IMR-90 (cell line): ENCODE measurements around the gene ASB13. TPM values are rescaled to one million over a fixed set of nuclear protein-coding genes. Genes with fewer than 3 reads are reported as not detected.

Source experiments
- ATAC-seq: fragments of 200-7000 bp; cut with Tn5 transposase; 2 replicates; pipeline ENCODE4 v1.9.1; 2020; ENCODE audit warnings: low read depth, mild to moderate bottlenecking, moderate library complexity
- BruUV-seq: library from RNA; stranded (reverse); fragments of 400-500 nt; replicated peaks from 2 replicates; lab custom pipeline; 2021; lab: Mats Ljungman, UMichigan
- CTCF ChIA-PET: fragments of 300-600 bp; formaldehyde crosslinking; extraction: SDS; loops from one replicate; lab custom pipeline; 2021; ENCODE audit warnings: antibody characterized with exemption; lab: Yijun Ruan, JAX
- POLR2A ChIA-PET: fragments of 300-600 bp; sonication (Branson Sonifier 250); formaldehyde crosslinking; loops from one replicate; lab custom pipeline; 2022; ENCODE audit warnings: antibody characterized with exemption; ENCODE audit not compliant: unreplicated experiment; lab: Charles Lee
- DNase-seq: peaks from one replicate; pipeline ENCODE4 v3.0.0; 2013
- H2AFZ ChIP-seq: replicated peaks from 2 replicates; pipeline ENCODE3; 2013; ENCODE audit warnings: low read length, mild to moderate bottlenecking; ENCODE audit not compliant: poor library complexity
- H2AK5ac ChIP-seq: 2 replicates; pipeline ENCODE4 v1.6.1; 2013; ENCODE audit warnings: low read depth, low read length, inconsistent platforms
- H2AK9ac ChIP-seq: replicated peaks from 2 replicates; pipeline ENCODE3; 2013; ENCODE audit warnings: mild to moderate bottlenecking, low read depth, low read length, moderate library complexity; ENCODE audit not compliant: poor library complexity
- H2BK120ac ChIP-seq: 2 replicates; pipeline ENCODE4 v1.6.1; 2013; ENCODE audit warnings: low read depth, low read length, inconsistent platforms
- H2BK15ac ChIP-seq: 3 replicates; pipeline ENCODE4 v1.6.1; 2013; ENCODE audit warnings: low read depth, low read length, inconsistent platforms
- H2BK20ac ChIP-seq: 2 replicates; pipeline ENCODE4 v1.6.1; 2013; ENCODE audit warnings: low read depth, mild to moderate bottlenecking, inconsistent platforms, low read length, moderate library complexity
- H2BK5ac ChIP-seq: 2 replicates; pipeline ENCODE4 v1.6.1; 2013; ENCODE audit warnings: mild to moderate bottlenecking, low read depth, low read length, inconsistent platforms; ENCODE audit not compliant: poor library complexity, severe bottlenecking
- H3K14ac ChIP-seq: replicated peaks from 2 replicates; pipeline ENCODE4 v1.6.1; 2013; ENCODE audit warnings: low read depth, low read length, inconsistent platforms
- H3K18ac ChIP-seq: 2 replicates; pipeline ENCODE4 v1.6.1; 2013; ENCODE audit warnings: low read depth, low read length, control low read depth
- H3K23ac ChIP-seq: 2 replicates; pipeline ENCODE4 v1.6.1; 2013; ENCODE audit warnings: low read depth, low read length, inconsistent platforms
- H3K27ac ChIP-seq: 2 replicates; pipeline ENCODE4 v1.5.1; 2013; ENCODE audit warnings: mild to moderate bottlenecking, control low read depth, low read length; ENCODE audit not compliant: insufficient read depth
- H3K27me3 ChIP-seq: 2 replicates; pipeline ENCODE4 v1.6.1; 2013; ENCODE audit warnings: low read length; ENCODE audit not compliant: control insufficient read depth, insufficient read depth
- H3K36me3 ChIP-seq: 2 replicates; pipeline ENCODE4 v1.6.1; 2013; ENCODE audit warnings: low read length, mixed read lengths; ENCODE audit not compliant: control insufficient read depth, insufficient read depth
- H3K4ac ChIP-seq: 2 replicates; pipeline ENCODE4 v1.6.1; 2013; ENCODE audit warnings: low read depth, low read length, inconsistent platforms
- H3K4me1 ChIP-seq: 2 replicates; pipeline ENCODE4 v1.6.1; 2013; ENCODE audit warnings: low read length, mixed read lengths; ENCODE audit not compliant: control insufficient read depth, insufficient read depth
- H3K4me2 ChIP-seq: 2 replicates; pipeline ENCODE4 v1.6.1; 2013; ENCODE audit warnings: low read depth, mild to moderate bottlenecking, control low read depth, low read length, moderate library complexity
- H3K4me3 ChIP-seq: 2 replicates; pipeline ENCODE4 v1.5.1; 2013; ENCODE audit warnings: low read depth, mild to moderate bottlenecking, control low read depth, low read length, moderate library complexity; ENCODE audit not compliant: insufficient read depth
- H3K56ac ChIP-seq: 2 replicates; pipeline ENCODE4 v1.6.1; 2013; ENCODE audit warnings: low read length, inconsistent platforms; ENCODE audit not compliant: insufficient read depth; ENCODE audit errors: extremely low read depth
- H3K79me1 ChIP-seq, 2 experiments: 2 replicates each; pipeline ENCODE4 v1.6.1; 2013; ENCODE audit warnings: low read length in 2 of 2, inconsistent platforms in 1 of 2, low read depth in 1 of 2
- H3K9ac ChIP-seq: 2 replicates; pipeline ENCODE4 v1.6.1; 2013; ENCODE audit warnings: low read depth, low read length, control low read depth
- H3K9me1 ChIP-seq: 2 replicates; pipeline ENCODE4 v1.6.1; 2013; ENCODE audit warnings: low read length, inconsistent platforms; ENCODE audit not compliant: insufficient read depth
- H3K9me3 ChIP-seq: 2 replicates; pipeline ENCODE4 v1.6.1; 2013; ENCODE audit warnings: low read length; ENCODE audit not compliant: control insufficient read depth, insufficient read depth
- H4K20me1 ChIP-seq: 2 replicates; pipeline ENCODE4 v1.6.1; 2013; ENCODE audit warnings: low read length, inconsistent platforms; ENCODE audit not compliant: insufficient read depth
- H4K5ac ChIP-seq: 2 replicates; pipeline ENCODE4 v1.6.1; 2013; ENCODE audit warnings: mild to moderate bottlenecking, low read depth, low read length, control low read depth
- H4K8ac ChIP-seq, 2 experiments: 2 replicates each; pipeline ENCODE4 v1.6.1; 2013; ENCODE audit warnings: low read depth in 2 of 2, low read length in 2 of 2, control low read depth in 1 of 2, inconsistent platforms in 1 of 2
- H4K91ac ChIP-seq: 2 replicates; pipeline ENCODE4 v1.6.1; 2013; ENCODE audit warnings: low read depth, low read length, inconsistent platforms; ENCODE audit not compliant: insufficient read depth
- BHLHE40 ChIP-seq: fragments of 150-350 bp; IDR thresholded peaks from 2 replicates; pipeline ENCODE4 v1.6.1; 2016; ENCODE audit warnings: mild to moderate bottlenecking, low read depth, low read length
- CEBPB ChIP-seq: IDR thresholded peaks from 2 replicates; pipeline ENCODE4 v1.6.1; 2012; ENCODE audit warnings: low read depth, low read length, improper control_type of control experiment
- CHD1 ChIP-seq: IDR thresholded peaks from 2 replicates; pipeline ENCODE4 v1.6.1; 2012; ENCODE audit warnings: low read depth, low read length, improper control_type of control experiment
- MAFK ChIP-seq: IDR thresholded peaks from 2 replicates; pipeline ENCODE4 v1.6.1; 2012; ENCODE audit warnings: low read depth, low read length, improper control_type of control experiment
- MAZ ChIP-seq: IDR thresholded peaks from 2 replicates; pipeline ENCODE4 v1.6.1; 2012; ENCODE audit warnings: low read depth, mild to moderate bottlenecking, low read length, improper control_type of control experiment, moderate library complexity, borderline replicate concordance
- POLR2A ChIP-seq: IDR thresholded peaks from 2 replicates; pipeline ENCODE4 v1.6.1; 2012; ENCODE audit warnings: mild to moderate bottlenecking, low read depth, low read length
- WGBS, 2 experiments: methylation state at CpG; one replicate each; pipeline versions ENCODE4 v1.1.5 to v1.1.7; 2013; ENCODE audit warnings: missing lambda C conversion rate in 2 of 2; ENCODE audit not compliant: insufficient read length in 1 of 2; ENCODE audit errors: extremely low coverage in 2 of 2; 5-methylcytosine and 5-hydroxymethylcytosine counted together
- dilution Hi-C: fragments of 300-500 bp; cut with HindIII; formaldehyde crosslinking; loops from one replicate; pipeline ENCODE4 v1.14.3; 2018; ENCODE audit warnings: low sequenced_read_pairs; ENCODE audit not compliant: unreplicated experiment
- in situ Hi-C: fragments of 300-500 bp; cut with MboI; formaldehyde crosslinking; loops from 3 replicates; pipeline ENCODE4 v1.14.3; 2019; ENCODE audit warnings: low sequenced_read_pairs, inconsistent platforms, mixed read lengths
- intact Hi-C: fragments of 100-400 bp; cut with micrococcal nuclease; formaldehyde crosslinking; loops from 2 replicates; pipeline ENCODE4 v1.10.0; 2022
- polyA plus RNA-seq, 3 experiments: library from polyadenylated mRNA; depleted of rRNA; stranded (reverse); fragments of >200 nt; gene quantifications; 2 replicates each; pipeline ENCODE4 v1.2.3, GENCODE V29; 2012; ENCODE audit warnings: low replicate concordance in 1 of 3
- total RNA-seq: library from RNA; depleted of rRNA; stranded (reverse); fragments of >200 nt; gene quantifications from 2 replicates; pipeline ENCODE4 v1.2.3, GENCODE V29; 2012

ASB13 gene
- total and polyA plus RNA-seq, 2 of the 4 experiments (the other 2 are of a cell fraction), result 4.6 to 6.3 TPM

- in situ Hi-C loops, result no loop called here
- intact Hi-C loops, result loop anchor here (2.0 to 10.0 kb wide), 3 partner anchors 56 to 334 kb away; partner anchors contain the start of gene TASOR2
- no peak overlapping the region for H3K9ac ChIP-seq
Measured at GRCh38 chr10:5628451-5629302, 37.7 kb downstream of the ASB13 start.

More at GRCh38 chr10:5628451-5629302, 37.7 kb downstream of the ASB13 start:
- peak; percentile 7; the same call in 1 of the 2 replicates for ATAC-seq
- H3K23ac ChIP-seq, result peak overlapping the region; percentile 60; the same call in 1 of the 2 replicates
- TF ChIP-seq CEBPB, result no peak
- TF ChIP-seq BHLHE40, result no peak
- TF ChIP-seq CHD1, result no peak
- no peak for TF ChIP-seq POLR2A
- TF ChIP-seq MAFK, result peak; percentile 80
- TF ChIP-seq MAZ, result no peak
- peak; percentile 50 for DNase-seq
- 0 out of 2 replicates have a peak overlapping the region, but pooled peaks have one; percentile 20 for H2BK20ac ChIP-seq
- H3K36me3 ChIP-seq, result no peaks in the 10 kb centered on the region
- no peaks in the 10 kb centered on the region for H4K20me1 ChIP-seq
- ChIA-PET CTCF (interaction anchor here (1.1 to 1.8 kb wide), 3 partner anchors 76 to 192 kb away, joined by 3 to 24 read pairs (median 5); no protein-coding TSS in a partner anchor), POLR2A (interaction anchor here (1.4 kb wide), 1 partner anchor 182 kb away, joined by 3 read pairs; no protein-coding TSS in a partner anchor)
- peaks cover 5% of the 10 kb centered on the region; the same call in 1 of the 2 replicates for H3K4me1 ChIP-seq
- H3K4ac ChIP-seq, result peak overlapping the region; percentile 77
- 40% methylated on average over 3 of the region's 15 CpGs; no CpG with 5 or more reads in 1 of the 2 experiments for WGBS, 2 experiments
- no peak overlapping the region for H2AK9ac ChIP-seq
- no peak overlapping the region for H3K27ac ChIP-seq
- H2AFZ ChIP-seq, result peak overlapping the region; percentile 72
- H3K4me2 ChIP-seq, result peak overlapping the region; percentile 5; the same call in 1 of the 2 replicates
- H2BK5ac ChIP-seq, result no peak overlapping the region
- H4K8ac ChIP-seq, result peak overlapping the region in 1 of 2 experiments; percentile 39; a peak in 1 of 4 replicates
- H3K56ac ChIP-seq, result no peak overlapping the region
- peak overlapping the region; percentile 11; the same call in 1 of the 3 replicates for H2BK15ac ChIP-seq
- H3K14ac ChIP-seq, result peak overlapping the region; percentile 32; the same call in 1 of the 2 replicates
- no peaks in the 10 kb centered on the region for H3K27me3 ChIP-seq
- H4K5ac ChIP-seq, result peak overlapping the region; percentile 21; the same call in 1 of the 2 replicates
- H4K91ac ChIP-seq, result 0 out of 2 replicates have a peak overlapping the region, but pooled peaks have one; percentile 5
- no peaks in the 10 kb centered on the region; the same call in 1 of the 2 replicates for H3K9me3 ChIP-seq
- no peaks in the 10 kb centered on the region for H3K79me1 ChIP-seq
- H2AK5ac ChIP-seq, result no peak overlapping the region; the same call in 1 of the 2 replicates
- H3K4me3 ChIP-seq, result no peak overlapping the region
- peak overlapping the region; percentile 26 for H2BK120ac ChIP-seq
- dilution Hi-C loops, result no loop called here
- peak overlapping the region; percentile 24; the same call in 1 of the 2 replicates for H3K18ac ChIP-seq
- BruUV-seq, result no TSS peak
- no peaks in the 10 kb centered on the region; the same call in 1 of the 2 replicates for H3K9me1 ChIP-seq
